Ectodermal cell (in vitro differentiated cells): ENCODE results near the gene DIABLO.
A peak's percentile ranks its signal among the peaks of the same experiment; 100 is the strongest.
"Not testable (repeated sequence)": the region's sequence is repeated elsewhere in the genome, so short reads cannot be mapped to it uniquely, and the experiment has no call there.

Experiments used
- H3K27ac ChIP-seq: 2 replicates; pipeline ENCODE4 v1.7.0; 2013; ENCODE audit warnings: mild to moderate bottlenecking, low read depth, low read length; ENCODE audit not compliant: insufficient read depth, poor library complexity, severe bottlenecking
- H3K27me3 ChIP-seq: 2 replicates; pipeline ENCODE4 v1.7.0; 2013; ENCODE audit warnings: mild to moderate bottlenecking, low read length; ENCODE audit not compliant: insufficient read depth, control insufficient read depth, poor library complexity, severe bottlenecking
- H3K36me3 ChIP-seq: one replicate; pipeline ENCODE4 v1.7.0; 2013; ENCODE audit warnings: low read length; ENCODE audit not compliant: control insufficient read depth, insufficient read depth
- H3K4me1 ChIP-seq: one replicate; pipeline ENCODE4 v1.7.0; 2013; ENCODE audit warnings: low read length; ENCODE audit not compliant: control insufficient read depth, insufficient read depth
- H3K4me3 ChIP-seq: 2 replicates; pipeline ENCODE4 v1.7.0; 2013; ENCODE audit warnings: low read depth, low read length, control low read depth; ENCODE audit not compliant: insufficient read depth
- H3K9me3 ChIP-seq: 2 replicates; pipeline ENCODE4 v1.7.0; 2013; ENCODE audit warnings: mild to moderate bottlenecking, low read length, moderate library complexity; ENCODE audit not compliant: control insufficient read depth
- WGBS, 2 experiments: methylation state at CpG; one replicate each; pipeline ENCODE4 v1.1.7; 2013; ENCODE audit warnings: missing lambda C conversion rate in 2 of 2; 5-methylcytosine and 5-hydroxymethylcytosine counted together

Gene DIABLO

DNA sequence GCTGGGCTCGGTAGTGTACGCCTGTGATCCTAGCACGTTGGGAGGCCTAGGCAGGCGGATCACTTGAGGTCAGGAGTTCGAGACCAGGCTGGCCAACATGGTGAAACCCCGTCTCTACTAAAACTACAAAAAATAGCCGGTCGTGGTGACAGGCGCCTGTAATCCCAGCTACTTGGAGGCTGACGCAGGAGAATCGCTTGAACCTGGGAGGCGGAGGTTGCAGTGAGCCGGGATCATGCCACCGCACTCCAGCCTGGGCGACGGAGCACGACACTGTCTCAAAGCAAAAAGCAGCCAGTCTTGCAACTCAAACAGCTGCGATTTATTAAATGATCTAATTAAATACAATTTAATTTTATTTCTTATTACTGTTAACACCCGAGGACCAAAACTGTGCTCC, 23.0 kb downstream of the DIABLO start:
- H3K27me3 ChIP-seq: peaks cover 65% of the 10 kb centered on the region
- H3K4me3 ChIP-seq: peak overlapping the region; percentile 41
- H3K36me3 ChIP-seq, H3K4me1 ChIP-seq, H3K27ac ChIP-seq, H3K9me3 ChIP-seq: not testable (repeated sequence)
- WGBS, 2 experiments: 79 to 84% methylated on average over 18 to 19 of the region's 19 CpGs

- WGBS, 2 experiments: 91 to 94% methylated on average over 6 of the region's 6 CpGs
- Histone ChIP-seq H3K4me3 (no peak overlapping the region), H3K36me3 (no peaks in the 10 kb centered on the region), H3K27me3 (peaks cover 65% of the 10 kb centered on the region), H3K4me1 (no peaks in the 10 kb centered on the region), H3K9me3 (no peaks in the 10 kb centered on the region), H3K27ac (no peak overlapping the region)
Observed at GRCh38 chr12:122202017-122202416, 23.8 kb downstream of the DIABLO start.

- no peaks in the 10 kb centered on the region for H3K36me3 ChIP-seq
- no peaks in the 10 kb centered on the region for H3K9me3 ChIP-seq
- peaks cover 63% of the 10 kb centered on the region for H3K27me3 ChIP-seq
- H3K4me3 ChIP-seq: no peak overlapping the region
- H3K4me1 ChIP-seq: no peaks in the 10 kb centered on the region
- 90 to 93% methylated on average over 5 of the region's 5 CpGs for WGBS, 2 experiments
- no peak overlapping the region for H3K27ac ChIP-seq
Observed at GRCh38 chr12:122201381-122201780, 24.5 kb downstream of the DIABLO start.

- H3K27ac ChIP-seq: no peak overlapping the region
- 85% methylated on average over 24 of the region's 24 CpGs for WGBS, 2 experiments
- no peaks in the 10 kb centered on the region for H3K4me1 ChIP-seq
- no peaks in the 10 kb centered on the region for H3K9me3 ChIP-seq
- peaks cover 56% of the 10 kb centered on the region for H3K27me3 ChIP-seq
- no peaks in the 10 kb centered on the region for H3K36me3 ChIP-seq
- no peak overlapping the region for H3K4me3 ChIP-seq
Observed at GRCh38 chr12:122200541-122201175, 25.2 kb downstream of the DIABLO start.

- Histone ChIP-seq H3K27me3 (peaks cover 46% of the 10 kb centered on the region), H3K4me1 (no peaks in the 10 kb centered on the region), H3K36me3 (no peaks in the 10 kb centered on the region), H3K9me3 (no peaks in the 10 kb centered on the region), H3K27ac (no peak overlapping the region), H3K4me3 (no peak overlapping the region)
- WGBS, 2 experiments: 92 to 93% methylated on average over 29 of the region's 29 CpGs
Observed at GRCh38 chr12:122199484-122200355, 26.1 kb downstream of the DIABLO start.

GRCh38 chr12:122197612-122197966, 28.3 kb downstream of the DIABLO start:
- H3K27ac ChIP-seq: no peak overlapping the region
- H3K9me3 ChIP-seq: no peaks in the 10 kb centered on the region
- H3K36me3 ChIP-seq: no peaks in the 10 kb centered on the region
- no peaks in the 10 kb centered on the region for H3K4me1 ChIP-seq
- no CpG with 5 or more reads among the region's 1 CpG for WGBS, 2 experiments
- H3K4me3 ChIP-seq: no peak overlapping the region
- peaks cover 25% of the 10 kb centered on the region for H3K27me3 ChIP-seq

GRCh38 chr12:122195405-122195804, 30.4 kb downstream of the DIABLO start:
- H3K9me3 ChIP-seq: no peaks in the 10 kb centered on the region
- no peaks in the 10 kb centered on the region for H3K4me1 ChIP-seq

GRCh38 chr12:122194804-122195203, 31.0 kb downstream of the DIABLO start:
- Histone ChIP-seq H3K27me3 (no peaks in the 10 kb centered on the region), H3K27ac (no peak overlapping the region), H3K36me3 (no peaks in the 10 kb centered on the region), H3K9me3 (no peaks in the 10 kb centered on the region), H3K4me3 (no peak overlapping the region), H3K4me1 (no peaks in the 10 kb centered on the region)
- 91 to 100% methylated on average over 1 of the region's 1 CpG for WGBS, 2 experiments

More at GRCh38 chr12:122195405-122195804, 30.4 kb downstream of the DIABLO start:
- H3K27me3 ChIP-seq: peaks cover 4% of the 10 kb centered on the region
- WGBS, 2 experiments: 89 to 92% methylated on average over 4 of the region's 4 CpGs
- no peaks in the 10 kb centered on the region for H3K36me3 ChIP-seq
- no peak overlapping the region for H3K4me3 ChIP-seq
- no peak overlapping the region for H3K27ac ChIP-seq

- no peaks in the 10 kb centered on the region for H3K36me3 ChIP-seq
- H3K4me1 ChIP-seq: no peaks in the 10 kb centered on the region
- H3K9me3 ChIP-seq: no peaks in the 10 kb centered on the region
- no peak overlapping the region for H3K4me3 ChIP-seq
- H3K27ac ChIP-seq: no peak overlapping the region
- no peaks in the 10 kb centered on the region for H3K27me3 ChIP-seq
- WGBS, 2 experiments: 94% methylated on average over 11 of the region's 11 CpGs
Observed at GRCh38 chr12:122192441-122192840, 33.4 kb downstream of the DIABLO start.

- H3K27me3 ChIP-seq: no peaks in the 10 kb centered on the region
- H3K4me3 ChIP-seq: no peak overlapping the region
- no peaks in the 10 kb centered on the region for H3K4me1 ChIP-seq
- WGBS, 2 experiments: 68 to 69% methylated on average over 18 of the region's 18 CpGs
- no peaks in the 10 kb centered on the region for H3K9me3 ChIP-seq
- no peaks in the 10 kb centered on the region for H3K36me3 ChIP-seq
- H3K27ac ChIP-seq: no peak overlapping the region
Observed at GRCh38 chr12:122190842-122191668, 34.8 kb downstream of the DIABLO start.
